Thoracic aorta (tissue), 2 donors: ENCODE measurements around the gene HPSE2. TPM values are rescaled to one million over a fixed set of nuclear protein-coding genes. Genes with fewer than 3 reads are reported as not detected.

Experiments used
- ATAC-seq: fragments of 150-250 bp; one replicate; pipeline ENCODE4 v1.8.0; 2017; ENCODE audit warnings: low read depth; ENCODE audit not compliant: insufficient number of reproducible peaks, low FRiP score
- DNase-seq: peaks from one replicate; pipeline ENCODE4 v3.0.0-alpha.2; 2020; ENCODE audit warnings: low spot score
- H3K27ac ChIP-seq, 2 donors: fragments of 200-600 bp; sonication (generic); 1 replicate in 1 of 2; 2 replicates in 1 of 2; pipeline ENCODE4 v1.5.1; 2016; ENCODE audit warnings: mild to moderate bottlenecking in 2 of 2, moderate library complexity in 2 of 2
- H3K27me3 ChIP-seq: fragments of 200-600 bp; sonication (generic); replicated peaks from 2 replicates; pipeline ENCODE4 v1.6.0; 2016; ENCODE audit warnings: mild to moderate bottlenecking; ENCODE audit not compliant: insufficient read depth
- H3K36me3 ChIP-seq: fragments of 200-600 bp; sonication (generic); one replicate; pipeline ENCODE4 v1.5.1; 2016
- H3K4me1 ChIP-seq, 2 donors: fragments of 200-600 bp; sonication (generic); 1 replicate in 1 of 2; 2 replicates in 1 of 2; pipeline versions ENCODE4 v1.5.1 to v1.6.0; 2016; ENCODE audit warnings: low read depth in 2 of 2, mild to moderate bottlenecking in 1 of 2; ENCODE audit not compliant: control insufficient read depth in 1 of 2
- H3K4me3 ChIP-seq: fragments of 200-600 bp; sonication (generic); 2 replicates; pipeline ENCODE4 v1.5.1; 2016; ENCODE audit warnings: mild to moderate bottlenecking
- H3K9me3 ChIP-seq: fragments of 200-600 bp; sonication (generic); 2 replicates; pipeline ENCODE4 v1.5.1; 2016
- CTCF ChIP-seq: fragments of 200-600 bp; sonication (generic); IDR thresholded peaks from one replicate; pipeline ENCODE4 v1.5.1; 2019; ENCODE audit warnings: antibody characterized with exemption
- total RNA-seq, 2 donors: library from RNA; depleted of rRNA; stranded (reverse); fragments of >200 nt; gene quantifications; one replicate each; pipeline versions ENCODE4 v1.1.0 to v1.2.3, GENCODE V29; 2016

Gene HPSE2
- total RNA-seq, 2 donors from 2014 or later, result 1.1 to 1.8 TPM

- no peak overlapping the region for H3K4me3 ChIP-seq
- no peak for TF ChIP-seq CTCF
- ATAC-seq, result no peak
- no peaks in the 10 kb centered on the region for H3K36me3 ChIP-seq
- H3K4me1 ChIP-seq, result peaks cover 3 to 18% of the 10 kb centered on the region in 2 donors
- H3K9me3 ChIP-seq, result no peaks in the 10 kb centered on the region
- H3K27ac ChIP-seq, result no peak overlapping the region
- H3K27me3 ChIP-seq, result no peaks in the 10 kb centered on the region
- no peak for DNase-seq
Observed at GRCh38 chr10:98610836-98611235, 624.8 kb downstream of the HPSE2 start.

GRCh38 chr10:98610301-98610700, 625.4 kb downstream of the HPSE2 start:
- DNase-seq (no peak), ATAC-seq (no peak)
- no peak for TF ChIP-seq CTCF
- Histone ChIP-seq H3K4me3 (no peak overlapping the region), H3K36me3 (no peaks in the 10 kb centered on the region), H3K9me3 (no peaks in the 10 kb centered on the region), H3K27ac (no peak overlapping the region), H3K27me3 (no peaks in the 10 kb centered on the region), H3K4me1 (peaks cover 3 to 18% of the 10 kb centered on the region in 2 donors)

GRCh38 chr10:98609265-98609664, 626.4 kb downstream of the HPSE2 start:
- no peaks in the 10 kb centered on the region for H3K27me3 ChIP-seq
- H3K27ac ChIP-seq, result no peak overlapping the region
- H3K4me3 ChIP-seq, result no peak overlapping the region
- no peak for DNase-seq
- H3K9me3 ChIP-seq, result no peaks in the 10 kb centered on the region
- no peak for ATAC-seq
- TF ChIP-seq CTCF, result no peak
- peaks cover 3 to 18% of the 10 kb centered on the region in 2 donors for H3K4me1 ChIP-seq
- H3K36me3 ChIP-seq, result no peaks in the 10 kb centered on the region

GRCh38 chr10:98608411-98608810, 627.2 kb downstream of the HPSE2 start:
- no peak for TF ChIP-seq CTCF
- Histone ChIP-seq H3K36me3 (no peaks in the 10 kb centered on the region), H3K4me1 (peaks cover 3 to 18% of the 10 kb centered on the region in 2 donors), H3K9me3 (no peaks in the 10 kb centered on the region), H3K4me3 (no peak overlapping the region), H3K27ac (no peak overlapping the region), H3K27me3 (no peaks in the 10 kb centered on the region)
- ATAC-seq (no peak), DNase-seq (no peak)

GRCh38 chr10:98602224-98602623, 633.4 kb downstream of the HPSE2 start:
- Histone ChIP-seq H3K4me3 (no peak overlapping the region), H3K36me3 (no peaks in the 10 kb centered on the region), H3K4me1 (no peaks in the 10 kb centered on the region), H3K27me3 (no peaks in the 10 kb centered on the region), H3K27ac (no peak overlapping the region), H3K9me3 (no peaks in the 10 kb centered on the region)
- no peak for TF ChIP-seq CTCF
- DNase-seq (no peak), ATAC-seq (no peak)
